ENCODE measurements around the gene NUDC.

The NUDC gene

DNA sequence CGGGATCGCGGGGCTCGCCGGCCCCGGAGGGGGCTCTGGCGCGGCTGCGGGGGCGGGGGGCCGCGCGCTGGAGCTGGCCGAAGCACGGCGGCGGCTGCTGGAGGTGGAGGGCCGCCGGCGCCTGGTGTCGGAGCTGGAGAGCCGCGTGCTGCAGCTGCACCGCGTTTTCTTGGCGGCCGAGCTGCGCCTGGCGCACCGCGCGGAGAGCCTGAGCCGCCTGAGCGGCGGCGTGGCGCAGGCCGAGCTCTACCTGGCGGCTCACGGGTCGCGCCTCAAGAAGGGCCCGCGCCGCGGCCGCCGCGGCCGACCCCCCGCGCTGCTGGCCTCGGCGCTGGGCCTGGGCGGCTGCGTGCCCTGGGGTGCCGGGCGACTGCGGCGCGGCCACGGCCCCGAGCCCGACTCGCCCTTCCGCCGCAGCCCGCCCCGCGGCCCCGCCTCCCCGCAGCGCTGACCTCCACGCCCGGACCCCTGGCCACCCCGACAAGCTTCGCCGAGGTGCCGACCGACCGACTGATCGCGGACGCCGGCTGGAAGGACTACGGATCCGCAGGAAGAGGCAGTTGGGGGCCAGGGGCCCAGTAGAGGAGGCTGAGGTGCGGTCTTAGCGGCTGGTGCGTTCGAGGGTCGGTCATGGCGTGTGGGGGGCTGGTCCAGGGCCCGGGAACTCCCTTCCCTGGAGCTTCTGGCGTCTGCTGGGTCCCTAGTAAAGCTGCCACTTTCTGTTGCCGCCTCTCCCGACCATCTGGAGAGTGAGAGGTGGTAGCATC is 72.7 kb downstream of the NUDC start:
- DNase-seq, result no peak

DNA sequence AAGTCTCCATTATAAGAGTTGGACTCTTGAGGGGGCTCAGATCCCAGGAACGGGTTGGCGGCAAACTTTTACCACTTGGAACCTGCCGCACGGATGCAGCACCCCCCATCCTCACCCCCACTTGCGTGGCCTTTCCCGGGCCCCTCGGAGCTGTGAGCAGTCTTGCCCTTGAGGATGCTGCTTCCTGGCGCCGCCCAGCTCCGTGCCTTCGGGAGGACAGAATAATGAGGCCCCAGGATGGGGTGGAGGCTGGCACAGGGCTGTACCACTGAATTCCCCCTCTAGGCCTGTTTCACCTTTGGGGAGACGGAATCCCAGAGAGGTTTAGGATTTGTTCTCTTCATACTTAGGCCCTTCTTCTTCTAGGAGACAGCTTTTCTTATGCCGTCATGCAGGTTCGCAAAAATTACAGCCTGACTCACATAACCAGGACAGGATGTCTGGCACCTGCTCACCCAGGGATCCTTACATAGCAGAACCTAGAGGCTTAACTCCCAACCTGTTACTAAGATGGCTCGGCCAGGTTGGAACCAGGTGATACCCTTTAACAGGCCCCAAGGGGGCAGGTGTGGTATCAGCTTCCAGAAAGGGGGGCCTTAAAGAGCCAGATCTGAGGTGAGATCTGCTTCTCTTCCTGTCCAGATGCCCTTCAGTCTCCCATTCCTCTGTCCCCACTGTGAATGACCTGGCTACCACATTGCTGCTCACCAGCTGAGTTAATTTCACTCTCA is 73.4 kb downstream of the NUDC start:
- DNase-seq, result no peak

DNA sequence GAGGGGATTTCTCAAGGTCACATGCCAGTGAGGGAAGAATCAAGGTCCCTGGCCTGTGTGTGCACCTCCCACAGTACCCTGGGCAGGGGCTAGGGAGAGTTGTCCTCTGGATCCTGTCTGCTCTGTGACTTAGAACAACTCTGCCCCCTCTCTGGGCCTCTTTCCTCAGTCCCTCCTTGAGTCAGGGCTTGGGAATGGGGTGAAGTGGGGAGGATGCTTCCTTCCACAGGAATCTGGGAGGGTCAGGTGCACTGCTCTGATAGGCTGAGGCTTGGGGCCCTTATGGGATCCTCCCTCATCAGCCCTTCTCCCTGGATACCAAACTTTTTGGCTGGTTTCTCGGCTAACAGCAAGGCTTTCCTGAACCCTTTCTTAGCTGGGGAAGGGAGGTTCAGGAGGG is 74.5 kb downstream of the NUDC start:
- DNase-seq, result no peak

Measured in hematopoietic multipotent progenitor cell treated with erythropoietin and hydrocortisone succinate and interleukin-3 and kit ligand, for 6 days (in vitro differentiated cells).